Measurements from ENCODE around the gene FHIT.

The FHIT gene

DNA sequence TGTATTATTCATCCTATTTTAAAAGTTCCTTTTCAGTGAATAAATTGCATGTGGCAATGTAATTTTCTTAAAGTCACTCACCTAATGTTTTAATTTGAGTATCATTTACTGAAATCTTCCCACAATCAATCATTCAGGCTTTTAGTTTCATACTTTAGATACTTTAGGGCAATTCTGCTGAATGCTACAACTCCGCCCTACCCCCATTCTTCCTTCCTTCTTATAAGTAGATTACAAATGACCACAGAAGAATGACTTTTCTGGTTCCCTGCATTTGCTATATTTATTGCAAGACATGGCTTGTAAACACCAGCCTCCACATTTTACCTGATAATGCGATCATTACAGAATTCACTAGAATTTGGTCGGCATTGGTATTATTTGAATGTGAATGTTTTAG is 1061.9 kb downstream of the FHIT start:
- H3K4me3 ChIP-seq (ENCODE audit: insufficient read length, low read depth): no peak overlapping the region
- H3K4me1 ChIP-seq (ENCODE audit: insufficient read depth, insufficient read length): no peaks in the 10 kb centered on the region
- TF ChIP-seq YY1 (IDR thresholded peaks at IDR 0.05; ENCODE audit: insufficient read depth, insufficient read length) (no peak), ZNF274 (IDR thresholded peaks at IDR 0.05; ENCODE audit: low read depth, low read length) (no peak), SUZ12 (IDR thresholded peaks at IDR 0.05; ENCODE audit: extremely low read depth, insufficient read depth, insufficient read length) (no peak)
- no peaks in the 10 kb centered on the region for H3K27me3 ChIP-seq (ENCODE audit: insufficient read depth, insufficient read length)
- DNase-seq (ENCODE audit: low read depth, low spot score): no peak
- H3K9me3 ChIP-seq (ENCODE audit: insufficient read depth, low read length): no peaks in the 10 kb centered on the region
- no peaks in the 10 kb centered on the region for H3K36me3 ChIP-seq (ENCODE audit: insufficient read depth, insufficient read length, low read length)
- H3K9ac ChIP-seq (ENCODE audit: insufficient read length, low read depth): no peak overlapping the region

DNA sequence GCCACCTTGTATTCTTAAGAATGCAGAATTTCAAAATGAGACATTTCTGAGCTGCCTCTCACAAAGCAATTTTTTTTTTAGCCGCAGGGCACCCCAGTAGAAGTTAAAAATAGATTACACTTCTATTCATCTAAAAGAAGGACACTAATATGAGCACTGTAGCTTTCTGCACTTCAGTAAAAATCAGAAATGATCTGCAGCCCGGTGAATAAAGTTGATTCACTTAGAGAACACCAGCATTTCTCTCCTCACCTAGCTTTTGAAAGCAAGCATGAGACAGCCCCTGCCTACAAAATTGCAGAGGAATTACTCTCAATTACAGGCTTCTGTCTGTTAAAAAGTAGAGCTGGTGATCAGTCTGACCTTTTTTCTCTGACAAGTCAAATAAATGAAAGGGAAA is 1062.4 kb downstream of the FHIT start:
- no peak for DNase-seq (ENCODE audit: low read depth, low spot score)
- TF ChIP-seq SUZ12 (IDR thresholded peaks at IDR 0.05; ENCODE audit: extremely low read depth, insufficient read depth, insufficient read length) (no peak), ZNF274 (IDR thresholded peaks at IDR 0.05; ENCODE audit: low read depth, low read length) (no peak), YY1 (IDR thresholded peaks at IDR 0.05; ENCODE audit: insufficient read depth, insufficient read length) (no peak)
- H3K9ac ChIP-seq (ENCODE audit: insufficient read length, low read depth): no peak overlapping the region
- no peaks in the 10 kb centered on the region for H3K9me3 ChIP-seq (ENCODE audit: insufficient read depth, low read length)
- no peaks in the 10 kb centered on the region for H3K4me1 ChIP-seq (ENCODE audit: insufficient read depth, insufficient read length)
- no peaks in the 10 kb centered on the region for H3K27me3 ChIP-seq (ENCODE audit: insufficient read depth, insufficient read length)
- no peak overlapping the region for H3K4me3 ChIP-seq (ENCODE audit: insufficient read length, low read depth)
- H3K36me3 ChIP-seq (ENCODE audit: insufficient read depth, insufficient read length, low read length): no peaks in the 10 kb centered on the region

DNA sequence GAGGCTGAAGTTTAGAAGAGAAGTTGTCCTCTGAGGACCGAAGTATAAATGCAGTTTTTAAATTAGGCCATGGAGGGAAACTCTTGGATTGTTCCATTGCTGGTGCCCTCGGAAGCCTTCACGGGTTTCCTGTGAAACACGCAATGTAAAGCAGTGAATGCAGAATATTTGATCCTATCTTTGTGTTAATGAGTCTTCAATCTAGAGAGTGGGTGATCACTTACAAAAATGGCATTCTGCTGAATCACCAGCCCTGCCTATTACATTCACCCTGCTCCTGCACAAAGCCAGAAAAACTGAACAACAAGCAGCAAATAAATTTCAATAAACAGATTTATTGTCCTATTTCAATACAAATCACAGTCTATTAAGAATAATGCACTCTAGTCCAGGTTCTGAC is 1063.9 kb downstream of the FHIT start:
- Histone ChIP-seq H3K9me3 (ENCODE audit: insufficient read depth, low read length) (no peaks in the 10 kb centered on the region), H3K27me3 (ENCODE audit: insufficient read depth, insufficient read length) (no peaks in the 10 kb centered on the region), H3K4me1 (ENCODE audit: insufficient read depth, insufficient read length) (no peaks in the 10 kb centered on the region), H3K36me3 (ENCODE audit: insufficient read depth, insufficient read length, low read length) (no peaks in the 10 kb centered on the region), H3K9ac (ENCODE audit: insufficient read length, low read depth) (no peak overlapping the region), H3K4me3 (ENCODE audit: insufficient read length, low read depth) (no peak overlapping the region)
- TF ChIP-seq SUZ12 (IDR thresholded peaks at IDR 0.05; ENCODE audit: extremely low read depth, insufficient read depth, insufficient read length): no peak
- no peak for TF ChIP-seq YY1 (IDR thresholded peaks at IDR 0.05; ENCODE audit: insufficient read depth, insufficient read length)
- no peak for TF ChIP-seq ZNF274 (IDR thresholded peaks at IDR 0.05; ENCODE audit: low read depth, low read length)
- DNase-seq (ENCODE audit: low read depth, low spot score): no peak

DNA sequence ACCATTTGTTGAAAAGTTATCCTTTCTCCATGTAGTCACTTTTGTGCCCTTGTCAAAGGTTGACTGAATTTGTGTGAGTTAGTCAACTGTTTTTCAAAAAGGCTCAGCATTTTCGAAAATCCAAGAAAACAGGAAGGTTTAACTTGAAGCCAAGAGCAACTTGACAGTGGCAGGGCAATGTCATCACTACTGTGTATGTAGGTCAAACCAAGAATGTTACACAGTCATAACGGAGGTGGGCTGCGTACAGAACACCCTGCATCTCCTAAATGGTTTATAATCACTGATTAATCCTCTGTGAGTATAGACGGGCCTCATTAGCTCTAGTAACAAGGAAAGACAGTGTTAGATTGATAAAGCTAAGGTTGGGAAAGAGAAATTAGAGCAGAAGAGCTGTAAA is 1064.9 kb downstream of the FHIT start:
- H3K9ac ChIP-seq (ENCODE audit: insufficient read length, low read depth): no peak overlapping the region
- no peaks in the 10 kb centered on the region for H3K4me1 ChIP-seq (ENCODE audit: insufficient read depth, insufficient read length)
- no peaks in the 10 kb centered on the region for H3K36me3 ChIP-seq (ENCODE audit: insufficient read depth, insufficient read length, low read length)
- H3K4me3 ChIP-seq (ENCODE audit: insufficient read length, low read depth): no peak overlapping the region
- TF ChIP-seq SUZ12 (IDR thresholded peaks at IDR 0.05; ENCODE audit: extremely low read depth, insufficient read depth, insufficient read length): no peak
- no peak for TF ChIP-seq YY1 (IDR thresholded peaks at IDR 0.05; ENCODE audit: insufficient read depth, insufficient read length)
- no peaks in the 10 kb centered on the region for H3K27me3 ChIP-seq (ENCODE audit: insufficient read depth, insufficient read length)
- H3K9me3 ChIP-seq (ENCODE audit: insufficient read depth, low read length): no peaks in the 10 kb centered on the region
- no peak for DNase-seq (ENCODE audit: low read depth, low spot score)

DNA sequence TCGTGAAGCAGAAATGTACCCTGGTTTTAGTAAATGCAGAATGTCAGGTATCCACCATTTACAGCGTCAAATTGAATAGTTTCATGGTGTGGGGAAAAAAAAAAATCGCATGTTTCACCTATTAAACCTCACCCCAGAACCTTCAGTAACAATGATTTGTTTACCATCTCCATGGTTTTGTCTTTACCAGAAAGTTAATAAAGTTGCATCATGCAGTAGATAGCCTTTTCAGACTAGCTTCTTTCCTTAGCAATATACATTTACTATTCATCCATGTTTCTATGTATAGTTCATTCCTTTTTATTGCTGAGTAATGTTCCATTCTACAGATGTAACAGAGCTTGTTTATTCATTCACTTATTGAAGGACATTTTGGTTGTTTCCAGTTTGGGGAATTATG is 1066.1 kb downstream of the FHIT start:
- Histone ChIP-seq H3K27me3 (ENCODE audit: insufficient read depth, insufficient read length) (no peaks in the 10 kb centered on the region), H3K4me3 (ENCODE audit: insufficient read length, low read depth) (no peak overlapping the region), H3K36me3 (ENCODE audit: insufficient read depth, insufficient read length, low read length) (no peaks in the 10 kb centered on the region), H3K9me3 (ENCODE audit: insufficient read depth, low read length) (no peaks in the 10 kb centered on the region), H3K9ac (ENCODE audit: insufficient read length, low read depth) (no peak overlapping the region), H3K4me1 (ENCODE audit: insufficient read depth, insufficient read length) (no peaks in the 10 kb centered on the region)
- TF ChIP-seq SUZ12 (IDR thresholded peaks at IDR 0.05; ENCODE audit: extremely low read depth, insufficient read depth, insufficient read length): no peak
- no peak for TF ChIP-seq ZNF274 (IDR thresholded peaks at IDR 0.05; ENCODE audit: low read depth, low read length)
- TF ChIP-seq YY1 (IDR thresholded peaks at IDR 0.05; ENCODE audit: insufficient read depth, insufficient read length): no peak
- no peak for DNase-seq (ENCODE audit: low read depth, low spot score)

DNA sequence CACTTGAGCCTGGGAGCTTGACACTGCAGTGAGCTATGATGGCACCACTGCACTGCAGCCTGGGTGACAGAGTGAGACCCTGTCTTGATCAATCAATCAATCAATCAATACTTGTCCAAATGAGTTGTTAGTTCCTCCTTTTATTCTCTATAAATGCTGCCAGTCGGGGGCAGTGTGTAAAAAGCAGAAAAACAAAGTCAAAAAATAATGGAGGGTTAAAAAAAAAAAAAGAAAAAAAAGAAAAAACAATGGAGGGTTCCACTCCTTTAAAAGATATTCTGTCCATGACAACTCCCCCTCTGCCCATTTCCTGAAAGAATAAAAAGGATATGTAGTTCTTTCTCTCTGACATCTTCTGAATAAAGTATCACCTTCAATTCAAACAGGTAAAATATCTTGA is 1068.6 kb downstream of the FHIT start:
- Histone ChIP-seq H3K4me1 (ENCODE audit: insufficient read depth, insufficient read length) (no peaks in the 10 kb centered on the region), H3K27me3 (ENCODE audit: insufficient read depth, insufficient read length) (no peaks in the 10 kb centered on the region), H3K9ac (ENCODE audit: insufficient read length, low read depth) (no peak overlapping the region), H3K4me3 (ENCODE audit: insufficient read length, low read depth) (no peak overlapping the region), H3K9me3 (ENCODE audit: insufficient read depth, low read length) (no peaks in the 10 kb centered on the region), H3K36me3 (ENCODE audit: insufficient read depth, insufficient read length, low read length) (no peaks in the 10 kb centered on the region)
- no peak for DNase-seq (ENCODE audit: low read depth, low spot score)
- TF ChIP-seq YY1 (IDR thresholded peaks at IDR 0.05; ENCODE audit: insufficient read depth, insufficient read length) (no peak), SUZ12 (IDR thresholded peaks at IDR 0.05; ENCODE audit: extremely low read depth, insufficient read depth, insufficient read length) (no peak), ZNF274 (IDR thresholded peaks at IDR 0.05; ENCODE audit: low read depth, low read length) (no peak)

DNA sequence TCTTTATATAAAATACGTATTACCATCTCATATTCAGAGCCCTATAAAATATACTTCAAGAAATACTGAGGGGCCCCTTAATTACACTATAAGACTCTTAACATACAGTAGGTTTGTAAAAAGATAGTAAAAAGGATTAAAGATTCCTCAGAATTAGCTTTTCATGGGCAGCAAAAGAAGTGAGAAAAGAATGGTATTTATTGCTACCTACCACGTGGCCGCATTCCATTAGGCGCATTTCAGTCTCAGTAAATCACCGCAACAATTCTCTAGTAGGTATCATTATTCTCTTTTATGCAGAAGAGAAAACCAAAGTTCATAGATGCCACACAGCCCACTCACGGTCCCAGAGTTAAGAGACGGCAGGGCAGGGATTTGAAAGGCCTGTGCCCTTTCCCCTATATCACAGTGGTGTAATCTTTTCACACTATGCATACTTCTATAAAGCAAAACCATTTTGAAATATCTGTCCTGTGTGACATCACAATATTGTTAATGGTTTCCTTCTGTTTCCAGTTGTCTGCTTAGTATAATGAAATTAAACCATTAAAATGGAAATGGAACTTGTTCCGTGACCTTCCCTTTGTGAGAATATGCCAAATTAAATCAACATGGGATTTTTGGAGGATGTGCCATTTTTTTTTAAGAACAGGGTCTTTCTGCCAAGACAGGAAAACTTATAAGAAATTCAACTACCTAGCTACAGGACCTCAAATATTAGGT is 1072.2 kb downstream of the FHIT start:
- DNase-seq (ENCODE audit: low read depth, low spot score): no peak
- Histone ChIP-seq H3K36me3 (ENCODE audit: insufficient read depth, insufficient read length, low read length) (no peaks in the 10 kb centered on the region), H3K4me3 (ENCODE audit: insufficient read length, low read depth) (no peak overlapping the region), H3K9ac (ENCODE audit: insufficient read length, low read depth) (no peak overlapping the region), H3K4me1 (ENCODE audit: insufficient read depth, insufficient read length) (no peaks in the 10 kb centered on the region), H3K9me3 (ENCODE audit: insufficient read depth, low read length) (no peaks in the 10 kb centered on the region), H3K27me3 (ENCODE audit: insufficient read depth, insufficient read length) (no peaks in the 10 kb centered on the region)
- no peak for TF ChIP-seq SUZ12 (IDR thresholded peaks at IDR 0.05; ENCODE audit: extremely low read depth, insufficient read depth, insufficient read length)
- TF ChIP-seq YY1 (IDR thresholded peaks at IDR 0.05; ENCODE audit: insufficient read depth, insufficient read length): no peak
- no peak for TF ChIP-seq ZNF274 (IDR thresholded peaks at IDR 0.05; ENCODE audit: low read depth, low read length)
